ENCODE measurements around the gene MMP20. TPM values are rescaled to one million over a fixed set of nuclear protein-coding genes. Genes with fewer than 3 reads are reported as not detected.

Gene MMP20
- polyA plus RNA-seq, 1 donor (not counting 4 experiments of a cell fraction or from before 2014, with no cell fraction given): not detected

- no peak for DNase-seq (ENCODE audit: low read depth, low spot score)
Measured at GRCh38 chr11:102623128-102623527, 2.0 kb downstream of the MMP20 start.

GRCh38 chr11:102622258-102622657 is 2.9 kb downstream of the MMP20 start:
- no peaks in the 10 kb centered on the region for H3K36me3 ChIP-seq (ENCODE audit: control insufficient read depth in 2 of 2, extremely low read depth in 1 of 2, insufficient read depth in 2 of 2, low read length in 2 of 2)
- dilution Hi-C loops (cut with MboI; ENCODE audit: extremely low pct_ligation_motif_present, low sequenced_read_pairs): no loop called here
- no peak overlapping the region for H3K27ac ChIP-seq (ENCODE audit: control insufficient read depth, insufficient read depth, low read length)
- H3K9me3 ChIP-seq (ENCODE audit: control insufficient read depth, low read depth, low read length): no peaks in the 10 kb centered on the region
- no peaks in the 10 kb centered on the region for H4K20me1 ChIP-seq (ENCODE audit: control insufficient read depth, extremely low read depth, insufficient read depth, low read length)
- H3K4me2 ChIP-seq (ENCODE audit: control insufficient read depth, extremely low read depth, insufficient read depth, low read depth, low read length): no peak overlapping the region
- no peak overlapping the region for H2AFZ ChIP-seq (ENCODE audit: control insufficient read depth, low read length)
- no peaks in the 10 kb centered on the region for H3K79me2 ChIP-seq (ENCODE audit: control insufficient read depth, insufficient read depth, low read length)
- TF ChIP-seq EZH2 (IDR thresholded peaks at IDR 0.05; ENCODE audit: low read length): no peak
- no peak for TF ChIP-seq CTCF (optimal IDR thresholded peaks at IDR 0.05 in 1 of 3, IDR thresholded peaks at IDR 0.05 in 1 of 3, conservative IDR thresholded peaks at IDR 0.05 in 1 of 3; ENCODE audit: extremely low read depth in 1 of 3, insufficient read depth in 2 of 3, low read length in 3 of 3)
- H3K9ac ChIP-seq (ENCODE audit: control insufficient read depth, extremely low read depth, insufficient read depth, low read length): no peak overlapping the region
- no peaks in the 10 kb centered on the region for H3K9me1 ChIP-seq (ENCODE audit: control insufficient read depth, extremely low read depth, insufficient read depth, low read length)
- H3K27me3 ChIP-seq (ENCODE audit: control insufficient read depth, extremely low read depth, insufficient read depth, low read length): no peaks in the 10 kb centered on the region
- no peaks in the 10 kb centered on the region for H3K4me1 ChIP-seq (ENCODE audit: control insufficient read depth, extremely low read depth, insufficient read depth, low read length)
- H3K4me3 ChIP-seq (ENCODE audit: control insufficient read depth in 2 of 3, extremely low read depth in 1 of 3, insufficient read depth in 2 of 3, low read depth in 1 of 3, low read length in 3 of 3): no peak overlapping the region
- FAIRE-seq (no peak), DNase-seq (ENCODE audit: low read depth, low spot score) (no peak)

More at GRCh38 chr11:102623128-102623527, 2.0 kb downstream of the MMP20 start:
- Histone ChIP-seq H3K9me1 (ENCODE audit: control insufficient read depth, extremely low read depth, insufficient read depth, low read length) (no peaks in the 10 kb centered on the region), H2AFZ (ENCODE audit: control insufficient read depth, low read length) (no peak overlapping the region), H3K27me3 (ENCODE audit: control insufficient read depth, extremely low read depth, insufficient read depth, low read length) (no peaks in the 10 kb centered on the region), H4K20me1 (ENCODE audit: control insufficient read depth, extremely low read depth, insufficient read depth, low read length) (no peaks in the 10 kb centered on the region), H3K4me3 (ENCODE audit: control insufficient read depth in 2 of 3, extremely low read depth in 1 of 3, insufficient read depth in 2 of 3, low read depth in 1 of 3, low read length in 3 of 3) (no peak overlapping the region), H3K4me1 (ENCODE audit: control insufficient read depth, extremely low read depth, insufficient read depth, low read length) (no peaks in the 10 kb centered on the region), H3K79me2 (ENCODE audit: control insufficient read depth, insufficient read depth, low read length) (no peaks in the 10 kb centered on the region), H3K9ac (ENCODE audit: control insufficient read depth, extremely low read depth, insufficient read depth, low read length) (no peak overlapping the region), H3K4me2 (ENCODE audit: control insufficient read depth, extremely low read depth, insufficient read depth, low read depth, low read length) (no peak overlapping the region), H3K9me3 (ENCODE audit: control insufficient read depth, low read depth, low read length) (no peaks in the 10 kb centered on the region), H3K27ac (ENCODE audit: control insufficient read depth, insufficient read depth, low read length) (no peak overlapping the region), H3K36me3 (ENCODE audit: control insufficient read depth in 2 of 2, extremely low read depth in 1 of 2, insufficient read depth in 2 of 2, low read length in 2 of 2) (no peaks in the 10 kb centered on the region)
- dilution Hi-C loops (cut with MboI; ENCODE audit: extremely low pct_ligation_motif_present, low sequenced_read_pairs): no loop called here
- no peak for FAIRE-seq
- TF ChIP-seq CTCF (optimal IDR thresholded peaks at IDR 0.05 in 1 of 3, IDR thresholded peaks at IDR 0.05 in 1 of 3, conservative IDR thresholded peaks at IDR 0.05 in 1 of 3; ENCODE audit: extremely low read depth in 1 of 3, insufficient read depth in 2 of 3, low read length in 3 of 3) (no peak), EZH2 (IDR thresholded peaks at IDR 0.05; ENCODE audit: low read length) (no peak)
